ENCODE data around the gene POLE.

POLE gene

GRCh38 chr12:132675757-132676432, 11.2 kb downstream of the POLE start:
- no peak for DNase-seq

- DNase-seq: no peak
Observed at GRCh38 chr12:132674561-132674960, 12.6 kb downstream of the POLE start.

GRCh38 chr12:132673288-132674179, 13.6 kb downstream of the POLE start:
- no peak for DNase-seq

- no peak for DNase-seq
Observed at GRCh38 chr12:132672678-132673077, 14.5 kb downstream of the POLE start.

- DNase-seq: no peak
Observed at GRCh38 chr12:132672116-132672515, 15.0 kb downstream of the POLE start.

- no peak for DNase-seq
Observed at GRCh38 chr12:132669166-132669879, 17.8 kb downstream of the POLE start.

GRCh38 chr12:132668191-132669088, 18.7 kb downstream of the POLE start:
- DNase-seq: no peak

GRCh38 chr12:132665794-132666193, 21.3 kb downstream of the POLE start:
- DNase-seq: no peak

- no peak for DNase-seq
Observed at GRCh38 chr12:132665149-132665491, 22.0 kb downstream of the POLE start.

GRCh38 chr12:132664206-132665148, 22.7 kb downstream of the POLE start:
- no peak for DNase-seq

DNA sequence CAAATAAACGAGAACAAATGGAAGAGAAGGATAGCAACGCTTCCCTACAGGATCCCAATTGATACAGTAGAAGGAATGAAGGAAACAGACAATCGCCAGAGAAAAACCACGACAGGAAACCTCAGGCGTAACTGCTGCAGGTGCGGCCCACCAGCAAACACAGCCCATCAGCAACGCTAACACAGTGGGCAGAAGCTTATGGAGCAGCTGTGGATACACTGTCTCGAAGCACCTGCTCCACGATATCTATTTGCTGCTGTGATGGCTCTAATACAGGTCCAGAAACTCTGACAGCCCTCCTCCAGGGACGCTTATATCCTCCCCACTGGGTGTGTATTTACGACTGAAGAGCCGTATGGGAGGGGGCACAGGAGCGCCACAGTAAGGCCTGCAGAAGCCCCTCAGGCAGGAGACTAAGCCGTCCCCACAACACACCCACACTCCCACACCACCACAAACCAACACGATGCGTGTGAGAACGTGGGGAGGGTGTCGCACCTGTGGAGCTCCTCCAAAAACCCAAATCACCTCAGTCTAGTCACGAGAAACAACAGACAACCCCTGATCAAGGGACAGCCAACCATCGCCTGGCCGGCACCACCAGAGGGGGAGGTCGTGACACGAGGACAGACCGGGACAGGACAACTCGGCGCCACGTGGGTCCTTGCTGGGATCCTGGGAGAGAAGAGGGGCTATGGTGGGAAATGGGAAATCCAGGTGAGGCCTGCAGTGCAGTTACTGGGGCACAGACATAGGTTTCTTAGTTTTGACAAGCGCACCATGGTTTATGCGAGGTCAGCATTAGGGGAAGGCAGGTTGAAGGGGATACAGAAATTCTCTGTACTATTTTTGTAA, 24.0 kb downstream of the POLE start:
- no peak for DNase-seq

GRCh38 chr12:132661972-132662371, 25.2 kb downstream of the POLE start:
- no peak for DNase-seq

DNA sequence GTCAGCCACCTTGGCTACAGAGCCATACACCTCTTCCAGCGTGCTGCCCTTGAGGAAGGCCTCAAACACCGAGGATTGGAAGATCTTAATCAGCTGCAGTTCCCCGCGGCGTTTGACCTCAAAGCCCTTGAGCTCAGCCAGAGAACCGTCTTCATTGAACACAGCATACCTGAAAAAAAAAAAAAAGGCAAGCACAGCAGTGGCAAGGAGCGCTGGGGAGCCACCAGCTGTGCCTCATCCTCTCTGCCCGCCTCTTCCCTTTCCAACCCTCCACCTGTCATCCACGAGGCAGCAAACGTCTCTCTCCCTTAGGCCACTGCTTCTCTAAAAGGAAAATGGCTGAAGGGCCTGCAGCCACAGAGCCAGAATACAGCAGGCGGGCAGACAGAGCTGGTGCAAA, 26.1 kb downstream of the POLE start:
- DNase-seq: no peak

DNA sequence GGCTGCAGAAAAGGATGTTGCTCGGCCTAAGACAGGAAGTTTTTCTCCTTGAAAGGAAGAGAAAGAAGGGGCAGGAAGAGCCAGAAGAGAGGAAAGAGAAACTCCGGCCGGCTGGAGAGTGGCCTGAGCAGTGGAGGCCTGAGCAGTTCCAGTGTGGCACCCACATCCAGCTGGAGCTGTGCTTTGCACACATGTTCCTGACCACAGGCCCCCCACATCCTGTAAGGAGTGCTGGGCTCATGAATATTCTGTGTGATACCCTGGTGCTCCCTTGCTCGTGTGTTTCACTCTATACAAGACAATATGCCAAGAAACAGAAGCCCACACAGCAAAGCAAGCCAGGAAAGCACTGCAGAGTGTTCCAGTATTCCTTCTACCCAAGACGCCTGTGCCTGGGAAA, 27.1 kb downstream of the POLE start:
- no peak for DNase-seq

- DNase-seq: no peak
Observed at GRCh38 chr12:132659146-132659545, 28.0 kb downstream of the POLE start.

GRCh38 chr12:132658149-132658894, 28.8 kb downstream of the POLE start:
- no peak for DNase-seq

- DNase-seq: no peak
Observed at GRCh38 chr12:132657004-132657727, 30.0 kb downstream of the POLE start.

- DNase-seq: no peak
Observed at GRCh38 chr12:132653567-132654290, 33.4 kb downstream of the POLE start.

Measured in CD4-positive, alpha-beta T cell treated with Interferon alpha-2 for 1 hour (primary cell).